ENCODE results near the gene PFKFB4. TPM values are rescaled to one million over a fixed set of nuclear protein-coding genes. Genes with fewer than 3 reads are reported as not detected.
"Not testable (repeated sequence)": the region's sequence is repeated elsewhere in the genome, so short reads cannot be mapped to it uniquely, and the experiment has no call there.

The PFKFB4 gene
- total RNA-seq, 2 experiments from 2014 or later = 5.1 to 5.4 TPM

DNA sequence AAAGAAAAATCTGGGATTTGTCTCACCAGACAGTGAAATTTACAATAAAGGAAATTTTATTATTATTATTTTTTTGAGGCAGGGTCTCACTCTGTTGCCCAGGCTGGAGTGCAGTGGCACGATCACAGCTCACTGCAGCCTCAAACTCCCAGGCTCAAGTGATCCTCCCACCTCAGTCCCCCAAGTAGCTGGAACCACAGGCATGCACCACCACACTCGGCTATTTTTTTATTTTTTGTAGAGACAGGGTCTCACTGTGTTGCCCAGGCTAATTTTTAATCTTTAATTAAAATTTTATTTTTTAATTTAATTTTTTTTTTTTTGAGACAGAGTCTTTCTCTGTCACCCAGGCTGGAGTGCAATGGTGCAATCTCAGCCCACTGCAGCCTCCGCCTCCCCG is 82.6 kb downstream of the PFKFB4 start:
- H3K36me3 Mint-ChIP-seq (ENCODE audit: low read depth) = peaks cover 12% of the 10 kb centered on the region
- CTCF ChIA-PET = interaction anchor here (0.6 to 4.2 kb wide), 12 partner anchors 9 to 242 kb away, joined by 3 to 28 read pairs (median 5); partner anchors contain the start of gene SLC26A6
- peaks cover 55% of the 10 kb centered on the region for H3K4me1 Mint-ChIP-seq (ENCODE audit: low read depth)
- intact Hi-C loops (cut with micrococcal nuclease) = loop anchor here (5.0 to 10.0 kb wide), 2 partner anchors 133 to 1761 kb away; partner anchors contain the start of genes GNAI2 and UQCRC1
- not testable (repeated sequence) for DNase-seq; H3K4me3 Mint-ChIP-seq; H3K9me3 Mint-ChIP-seq; H3K27me3 Mint-ChIP-seq (ENCODE audit: low read depth)
- peak overlapping the region; percentile 97 for H3K27ac Mint-ChIP-seq

DNA sequence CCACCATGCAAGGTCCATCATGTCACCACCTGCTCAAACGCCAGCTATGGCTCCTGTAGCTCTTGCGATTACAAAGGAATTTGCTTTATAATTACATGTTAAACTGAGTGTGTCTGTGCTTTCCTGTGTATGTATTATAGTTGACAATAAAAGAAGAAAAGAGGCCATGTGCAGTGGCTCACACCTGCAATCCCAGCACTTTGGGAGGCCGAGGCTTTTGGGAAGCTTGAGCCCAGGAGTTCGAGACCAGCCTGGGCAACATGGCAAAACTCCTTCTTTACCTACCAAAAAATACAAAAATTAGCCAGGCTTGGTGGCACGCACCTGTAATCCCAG is 83.0 kb downstream of the PFKFB4 start:
- DNase-seq = no peak
- CTCF ChIA-PET = interaction anchor here (0.6 to 4.2 kb wide), 13 partner anchors 15 to 204 kb away, joined by 3 to 28 read pairs (median 5); partner anchors contain the start of genes ATRIP and SLC26A6
- no peaks in the 10 kb centered on the region for H3K9me3 Mint-ChIP-seq
- H3K4me1 Mint-ChIP-seq (ENCODE audit: low read depth) = peaks cover 55% of the 10 kb centered on the region
- H3K27ac Mint-ChIP-seq = peak overlapping the region; percentile 97
- H3K36me3 Mint-ChIP-seq (ENCODE audit: low read depth) = peaks cover 17% of the 10 kb centered on the region
- no peaks in the 10 kb centered on the region for H3K27me3 Mint-ChIP-seq (ENCODE audit: low read depth)
- intact Hi-C loops (cut with micrococcal nuclease) = loop anchor here (1.0 to 10.0 kb wide), 8 partner anchors 33 to 1761 kb away; partner anchors contain the start of genes CCDC51, GNAI2, NME6 and SLC26A6
- peak overlapping the region; percentile 78 for H3K4me3 Mint-ChIP-seq

DNA sequence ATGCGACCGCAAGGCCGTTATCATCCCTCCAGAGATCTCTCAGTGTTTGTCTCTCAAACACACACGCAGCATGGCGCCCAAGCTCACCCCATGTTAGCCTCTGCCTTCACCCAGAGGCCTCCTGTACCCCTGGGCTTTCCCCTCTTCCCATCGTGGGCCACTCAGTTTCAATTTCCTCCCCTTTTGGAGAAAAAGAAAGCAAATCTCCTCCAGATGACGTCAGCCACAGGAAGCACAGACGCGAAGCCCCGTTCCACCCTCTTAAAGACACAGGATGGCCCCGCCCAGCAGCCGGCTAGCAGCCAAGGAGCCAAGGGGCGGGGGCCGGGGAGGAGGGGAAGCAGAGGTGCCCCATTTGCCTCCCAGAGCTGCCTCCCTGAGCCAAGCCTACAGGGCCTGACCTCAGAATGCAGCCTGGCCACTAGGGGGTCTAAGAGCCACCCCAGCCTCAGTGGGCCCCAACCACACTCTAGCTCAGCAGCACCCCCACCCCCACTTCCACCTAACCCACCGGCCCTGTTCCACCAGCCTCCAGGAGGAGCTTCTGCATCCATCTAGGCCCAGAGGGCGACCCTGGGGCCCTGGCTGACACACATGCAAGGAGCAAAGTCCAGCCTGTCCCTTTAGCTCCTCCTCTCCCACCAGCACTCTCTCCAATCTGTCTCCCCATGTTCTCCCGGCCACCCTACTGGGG is 83.5 kb downstream of the PFKFB4 start:
- H3K4me3 Mint-ChIP-seq = peak overlapping the region; percentile 78
- H3K36me3 Mint-ChIP-seq (ENCODE audit: low read depth) = peaks cover 18% of the 10 kb centered on the region
- intact Hi-C loops (cut with micrococcal nuclease) = loop anchor here (1.0 to 10.0 kb wide), 8 partner anchors 32 to 1762 kb away; partner anchors contain the start of genes CCDC51, GNAI2, NME6 and SLC26A6
- DNase-seq = peak; percentile 99
- no peaks in the 10 kb centered on the region for H3K9me3 Mint-ChIP-seq
- no peaks in the 10 kb centered on the region for H3K27me3 Mint-ChIP-seq (ENCODE audit: low read depth)
- H3K27ac Mint-ChIP-seq = peak overlapping the region; percentile 97
- CTCF ChIA-PET = interaction anchor here (0.5 to 4.2 kb wide), 12 partner anchors 15 to 203 kb away, joined by 3 to 28 read pairs (median 4); partner anchors contain the start of genes ATRIP and SLC26A6
- H3K4me1 Mint-ChIP-seq (ENCODE audit: low read depth) = peaks cover 55% of the 10 kb centered on the region

DNA sequence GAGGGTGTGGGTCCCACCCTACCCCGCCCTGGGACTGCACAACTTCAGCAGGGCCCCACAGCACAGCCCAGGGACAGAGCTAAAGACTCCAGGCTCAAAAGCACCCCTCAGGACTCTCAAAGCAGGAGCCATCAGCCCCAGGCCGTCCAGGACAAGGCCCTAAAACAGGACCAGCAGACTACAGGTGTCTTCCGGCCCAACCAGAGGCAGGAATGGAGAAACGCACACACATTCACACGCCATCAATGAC is 84.0 kb downstream of the PFKFB4 start:
- intact Hi-C loops (cut with micrococcal nuclease) = loop anchor here (2.0 to 10.0 kb wide), 4 partner anchors 32 to 1762 kb away; partner anchors contain the start of genes CCDC51, GNAI2, SLC26A6 and TMA7
- peaks cover 23% of the 10 kb centered on the region for H3K36me3 Mint-ChIP-seq (ENCODE audit: low read depth)
- CTCF ChIA-PET = interaction anchor here (1.3 to 4.2 kb wide), 8 partner anchors 13 to 163 kb away, joined by 3 to 28 read pairs (median 8); partner anchors contain the start of genes ATRIP and SLC26A6
- peak overlapping the region; percentile 78 for H3K4me3 Mint-ChIP-seq
- peaks cover 55% of the 10 kb centered on the region for H3K4me1 Mint-ChIP-seq (ENCODE audit: low read depth)
- no peaks in the 10 kb centered on the region for H3K9me3 Mint-ChIP-seq
- no peak for DNase-seq
- peak overlapping the region; percentile 97 for H3K27ac Mint-ChIP-seq
- no peaks in the 10 kb centered on the region for H3K27me3 Mint-ChIP-seq (ENCODE audit: low read depth)

DNA sequence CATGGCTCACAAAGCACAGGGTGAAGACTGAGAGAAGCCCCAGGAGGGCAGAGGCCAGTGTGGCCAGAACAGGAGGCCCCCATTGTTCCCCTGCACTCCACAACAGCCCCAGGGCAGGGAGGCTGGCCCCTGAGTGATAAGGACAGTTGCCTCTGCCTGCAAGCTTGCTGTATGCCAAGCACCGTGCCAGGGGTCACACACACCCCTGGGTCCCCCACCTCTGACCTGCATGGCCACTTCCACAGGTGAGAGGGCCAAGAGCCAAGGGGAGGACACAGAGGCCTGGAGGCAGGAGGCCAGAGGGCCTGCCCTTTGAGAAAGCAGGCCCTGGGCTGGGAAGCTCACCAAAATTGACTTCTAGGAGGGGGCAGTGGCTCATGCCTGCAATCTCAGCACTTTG is 86.3 kb downstream of the PFKFB4 start:
- Mint-ChIP-seq H3K36me3 (ENCODE audit: low read depth) (peaks cover 43% of the 10 kb centered on the region), H3K4me1 (ENCODE audit: low read depth) (peaks cover 65% of the 10 kb centered on the region), H3K27ac (peak overlapping the region; percentile 97), H3K9me3 (no peaks in the 10 kb centered on the region), H3K4me3 (peak overlapping the region; percentile 44), H3K27me3 (ENCODE audit: low read depth) (no peaks in the 10 kb centered on the region)
- DNase-seq = no peak
- intact Hi-C loops (cut with micrococcal nuclease) = loop anchor here (5.0 to 10.0 kb wide), 2 partner anchors 137 to 1765 kb away; partner anchors contain the start of genes GNAI2 and UQCRC1
- CTCF ChIA-PET = interaction anchor here (1.7 to 1.9 kb wide), 2 partner anchors 34 to 37 kb away, joined by 5 to 6 read pairs; no protein-coding TSS in a partner anchor

DNA sequence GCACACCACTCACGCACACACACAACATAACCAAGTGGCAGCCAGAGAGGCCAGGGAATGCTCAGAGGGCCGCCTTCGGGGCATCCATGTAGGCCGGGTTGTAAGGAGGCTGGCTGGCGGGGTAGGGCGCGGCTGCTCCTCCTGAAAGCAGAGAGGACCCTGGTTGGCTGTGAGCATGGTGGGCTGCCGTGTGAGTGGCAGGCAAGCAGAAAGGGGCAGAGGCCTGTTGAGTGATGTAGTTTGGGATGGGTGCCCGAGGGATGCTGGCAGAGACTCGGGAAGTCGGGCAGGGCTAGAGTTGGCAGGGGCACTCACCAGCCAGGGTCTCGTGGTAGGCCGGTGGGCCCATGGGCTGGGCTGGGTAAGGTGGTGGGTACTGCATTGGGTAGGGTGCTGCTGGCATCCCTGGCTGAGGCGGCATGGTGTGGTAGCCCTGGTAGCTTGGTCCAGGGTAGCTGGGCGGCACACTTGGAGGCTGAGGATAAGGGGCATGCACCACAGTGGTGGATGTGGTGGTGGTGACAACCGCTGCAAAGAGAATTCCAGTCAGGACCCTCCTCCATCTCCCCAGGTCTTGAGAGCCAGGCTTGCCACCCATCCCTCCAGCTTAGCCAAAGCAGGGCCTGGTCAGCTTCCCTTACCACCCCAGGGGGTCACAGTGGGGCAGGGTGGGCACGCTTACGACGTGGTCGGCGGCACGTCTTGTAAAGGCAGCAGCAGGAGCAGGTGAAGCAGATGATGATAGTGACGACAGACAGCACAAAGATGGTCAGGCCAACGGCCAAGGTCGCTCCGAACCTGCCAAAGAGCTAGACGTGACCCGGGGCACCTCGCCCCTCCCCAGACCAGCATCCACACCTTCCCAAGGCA is 87.3 kb downstream of the PFKFB4 start:
- intact Hi-C loops (cut with micrococcal nuclease) = no loop called here
- H3K4me1 Mint-ChIP-seq (ENCODE audit: low read depth) = peaks cover 60% of the 10 kb centered on the region
- CTCF ChIA-PET = interaction anchor here (1.9 kb wide), 1 partner anchor 33 kb away, joined by 6 read pairs; no protein-coding TSS in a partner anchor
- H3K27ac Mint-ChIP-seq = peak overlapping the region; percentile 97
- H3K36me3 Mint-ChIP-seq (ENCODE audit: low read depth) = peaks cover 45% of the 10 kb centered on the region
- DNase-seq = no peak
- no peaks in the 10 kb centered on the region for H3K27me3 Mint-ChIP-seq (ENCODE audit: low read depth)
- H3K9me3 Mint-ChIP-seq = no peaks in the 10 kb centered on the region
- H3K4me3 Mint-ChIP-seq = peak overlapping the region; percentile 39

DNA sequence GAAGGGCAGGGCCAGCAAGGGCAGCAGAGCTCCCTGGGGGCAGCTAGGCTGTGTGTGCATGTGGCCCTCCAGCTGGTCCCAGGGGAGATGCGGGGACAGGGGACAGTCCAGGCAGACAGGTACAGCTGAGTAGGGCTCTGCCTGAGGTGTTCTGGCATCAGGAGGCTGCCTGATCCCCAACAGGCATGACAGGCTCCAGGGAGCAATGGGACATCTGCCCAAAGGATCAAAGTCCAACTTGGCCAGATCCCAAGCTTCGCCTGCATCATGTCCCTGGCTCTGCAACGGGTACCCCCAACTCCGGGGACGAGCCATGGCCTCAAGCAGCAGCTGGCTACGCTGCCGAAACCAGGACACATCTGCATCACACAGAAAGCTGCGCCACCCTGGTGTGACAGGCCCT is 88.3 kb downstream of the PFKFB4 start:
- Mint-ChIP-seq H3K36me3 (ENCODE audit: low read depth) (peaks cover 45% of the 10 kb centered on the region), H3K9me3 (no peaks in the 10 kb centered on the region), H3K27ac (peak overlapping the region; percentile 94), H3K4me1 (ENCODE audit: low read depth) (peaks cover 57% of the 10 kb centered on the region), H3K27me3 (ENCODE audit: low read depth) (no peaks in the 10 kb centered on the region), H3K4me3 (peak overlapping the region; percentile 93)
- intact Hi-C loops (cut with micrococcal nuclease) = no loop called here
- no peak for DNase-seq
- CTCF ChIA-PET = no interaction called here

Small RNA genes lying within 50 kb of the gene (microRNA-seq; reads per million reads assigned to microRNA genes)
- gene MIR6823 (ENCODE audit: borderline microRNAs expressed, borderline replicate concordance) (not detected), gene MIR711 (ENCODE audit: borderline microRNAs expressed, borderline replicate concordance) (not detected)

Other genes starting within 250 kb of the PFKFB4 start
- not detected for gene SPINK8, start 223.1 kb downstream of the PFKFB4 start, total RNA-seq
- not detected for gene FBXW12, start 184.6 kb downstream of the PFKFB4 start, total RNA-seq
- 1 to 10 TPM; 1.5 to 2.0 TPM for gene PLXNB1, start 126.7 kb downstream of the PFKFB4 start, total RNA-seq
- gene CCDC51, start 116.7 kb downstream of the PFKFB4 start, total RNA-seq = 10 to 100 TPM; 16.4 to 17.4 TPM
- gene TMA7, start 116.5 kb downstream of the PFKFB4 start, total RNA-seq = 100 to 1,000 TPM; 319 to 353 TPM
- 10 to 100 TPM in 1 of 2 experiments, 1 to 10 TPM in 1; 8.9 to 10.0 TPM for gene ATRIP, start 110.1 kb downstream of the PFKFB4 start, total RNA-seq
- gene SHISA5, start 52.6 kb downstream of the PFKFB4 start, total RNA-seq = 10 to 100 TPM; 85.7 to 90.3 TPM
- gene UCN2, start 7.0 kb upstream of the PFKFB4 start, total RNA-seq = not detected
- 1 to 10 TPM in 1 of 2 experiments, under 1 TPM in 1; 0.84 to 1.0 TPM for gene COL7A1, start 38.5 kb upstream of the PFKFB4 start, total RNA-seq
- gene UQCRC1, start 52.8 kb upstream of the PFKFB4 start, total RNA-seq = 100 to 1,000 TPM; 211 to 232 TPM
- not detected for gene TMEM89, start 65.0 kb upstream of the PFKFB4 start, total RNA-seq
- 10 to 100 TPM; 24.3 to 24.7 TPM for gene SLC26A6, start 78.7 kb upstream of the PFKFB4 start, total RNA-seq
- 1 to 10 TPM; 4.9 to 5.1 TPM for gene CELSR3, start 106.1 kb upstream of the PFKFB4 start, total RNA-seq
- gene NCKIPSD, start 129.1 kb upstream of the PFKFB4 start, total RNA-seq = 10 to 100 TPM; 27.3 to 28.7 TPM
- 10 to 100 TPM; 64.3 to 68.3 TPM for gene IP6K2, start 160.4 kb upstream of the PFKFB4 start, total RNA-seq

All from activated naive CD4-positive, alpha-beta T cell treated with anti-CD3 and anti-CD28 coated beads for 36 hours (primary cell).